ENCODE results near the gene STRIP2. TPM values are rescaled to one million over a fixed set of nuclear protein-coding genes. Genes with fewer than 3 reads are reported as not detected.
"Not testable (repeated sequence)": the region's sequence is repeated elsewhere in the genome, so short reads cannot be mapped to it uniquely, and the experiment has no call there.

Gene STRIP2
- total and polyA plus RNA-seq, 7 experiments from 2014 or later: 0.14 to 21.4 (median 0.27) TPM; not detected in 3

- ChIA-PET CTCF (interaction anchor here (7.2 kb wide), 1 partner anchor 100 kb away, joined by 67 read pairs; no protein-coding TSS in a partner anchor), POLR2A (no interaction called here)
- ATAC-seq (no peak), DNase-seq (no peak)
- H3K27ac ChIP-seq (ENCODE audit: low read depth, low read length): no peak overlapping the region
- no peaks in the 10 kb centered on the region for H3K9me3 ChIP-seq (ENCODE audit: control insufficient read depth in 2 of 3, low read length in 3 of 3)
- no peak overlapping the region for H3K4me3 ChIP-seq (ENCODE audit: low read length)
- H3K27me3 Mint-ChIP-seq: no peaks in the 10 kb centered on the region
- no peak overlapping the region for H3K4me3 Mint-ChIP-seq
- H3K4me1 ChIP-seq (ENCODE audit: control insufficient read depth in 2 of 2, insufficient read depth in 2 of 2, low read length in 2 of 2): no peaks in the 10 kb centered on the region
- no peaks in the 10 kb centered on the region for H3K27me3 ChIP-seq (ENCODE audit: control insufficient read depth in 2 of 2, insufficient read depth in 2 of 2, low read length in 2 of 2)
- H3K4me1 Mint-ChIP-seq: peaks cover 0 to 12% (median 0%) of the 10 kb centered on the region in 7 donors
- peak overlapping the region in 1 of 9 donors; percentile 13 for H3K27ac Mint-ChIP-seq
- intact Hi-C loops (cut with micrococcal nuclease): no loop called here
- no peaks in the 10 kb centered on the region for H3K36me3 Mint-ChIP-seq
- no peaks in the 10 kb centered on the region for H3K36me3 ChIP-seq (ENCODE audit: control insufficient read depth in 2 of 3, insufficient read depth in 3 of 3, low read length in 3 of 3)
- H3K9me3 Mint-ChIP-seq: no peaks in the 10 kb centered on the region
Observed at GRCh38 chr7:129468087-129468486, 33.9 kb downstream of the STRIP2 start.

GRCh38 chr7:129468547-129468946 lies 34.3 kb downstream of the STRIP2 start:
- ChIA-PET CTCF (interaction anchor here (0.6 to 7.2 kb wide), 2 partner anchors 12 to 100 kb away, joined by 5 to 67 read pairs; no protein-coding TSS in a partner anchor), POLR2A (no interaction called here)
- no peak overlapping the region for H3K27ac ChIP-seq (ENCODE audit: low read depth, low read length)
- Mint-ChIP-seq H3K36me3 (no peaks in the 10 kb centered on the region), H3K27ac (no peak overlapping the region), H3K9me3 (no peaks in the 10 kb centered on the region), H3K27me3 (no peaks in the 10 kb centered on the region), H3K4me1 (peaks cover 0 to 12% (median 0%) of the 10 kb centered on the region in 7 donors), H3K4me3 (no peak overlapping the region)
- DNase-seq (no peak), ATAC-seq (no peak)
- H3K9me3 ChIP-seq (ENCODE audit: control insufficient read depth in 2 of 3, low read length in 3 of 3): no peaks in the 10 kb centered on the region
- no peaks in the 10 kb centered on the region for H3K27me3 ChIP-seq (ENCODE audit: control insufficient read depth in 2 of 2, insufficient read depth in 2 of 2, low read length in 2 of 2)
- H3K4me1 ChIP-seq (ENCODE audit: control insufficient read depth in 2 of 2, insufficient read depth in 2 of 2, low read length in 2 of 2): no peaks in the 10 kb centered on the region
- H3K36me3 ChIP-seq (ENCODE audit: control insufficient read depth in 2 of 3, insufficient read depth in 3 of 3, low read length in 3 of 3): no peaks in the 10 kb centered on the region
- intact Hi-C loops (cut with micrococcal nuclease): no loop called here
- no peak overlapping the region for H3K4me3 ChIP-seq (ENCODE audit: low read length)

DNA sequence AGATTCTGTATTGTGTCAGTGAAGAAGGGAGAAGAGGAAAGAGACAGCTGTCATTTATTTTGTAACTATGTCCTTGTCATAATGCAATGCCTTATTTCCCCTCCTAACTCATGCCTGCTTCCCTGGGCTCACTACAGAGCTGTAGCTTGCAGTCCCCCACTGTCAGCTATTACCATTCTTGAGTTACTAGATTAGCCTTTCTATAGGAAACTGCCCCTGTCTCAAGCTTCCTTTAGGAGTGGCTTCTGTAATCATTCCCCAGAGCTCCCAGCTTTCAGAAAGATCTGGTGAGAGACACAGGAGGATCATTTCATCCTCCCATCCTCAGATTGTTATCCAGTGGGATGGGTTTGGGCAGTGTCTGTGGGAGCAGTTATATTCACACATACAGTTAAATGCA lies 35.7 kb downstream of the STRIP2 start:
- no peak for DNase-seq
- no peak for ATAC-seq
- POLR2A ChIA-PET: interaction anchor here (1.1 kb wide), 1 partner anchor 13 kb away, joined by 3 read pairs; no protein-coding TSS in a partner anchor
- Histone ChIP-seq H3K27ac (ENCODE audit: low read depth, low read length) (no peak overlapping the region), H3K9me3 (ENCODE audit: control insufficient read depth in 2 of 3, low read length in 3 of 3) (no peaks in the 10 kb centered on the region), H3K4me3 (ENCODE audit: low read length) (no peak overlapping the region), H3K27me3 (ENCODE audit: control insufficient read depth in 2 of 2, insufficient read depth in 2 of 2, low read length in 2 of 2) (no peaks in the 10 kb centered on the region), H3K36me3 (ENCODE audit: control insufficient read depth in 2 of 3, insufficient read depth in 3 of 3, low read length in 3 of 3) (no peaks in the 10 kb centered on the region), H3K4me1 (ENCODE audit: control insufficient read depth in 2 of 2, insufficient read depth in 2 of 2, low read length in 2 of 2) (no peaks in the 10 kb centered on the region)
- Mint-ChIP-seq H3K27me3 (no peaks in the 10 kb centered on the region), H3K27ac (peak overlapping the region in 1 of 9 donors; percentile 13), H3K4me1 (peaks cover 0 to 12% (median 0%) of the 10 kb centered on the region in 7 donors), H3K36me3 (peaks cover 0 to 2% (median 0%) of the 10 kb centered on the region in 5 donors), H3K9me3 (peaks cover 0 to 1% (median 0%) of the 10 kb centered on the region in 11 donors), H3K4me3 (no peak overlapping the region)
- intact Hi-C loops (cut with micrococcal nuclease): loop anchor here (5.0 to 10.0 kb wide), 2 partner anchors 542 to 545 kb away; no protein-coding TSS in a partner anchor
- CTCF ChIA-PET: interaction anchor here (1.1 to 7.2 kb wide), 4 partner anchors 101 to 303 kb away, joined by 3 to 67 read pairs (median 4); no protein-coding TSS in a partner anchor

DNA sequence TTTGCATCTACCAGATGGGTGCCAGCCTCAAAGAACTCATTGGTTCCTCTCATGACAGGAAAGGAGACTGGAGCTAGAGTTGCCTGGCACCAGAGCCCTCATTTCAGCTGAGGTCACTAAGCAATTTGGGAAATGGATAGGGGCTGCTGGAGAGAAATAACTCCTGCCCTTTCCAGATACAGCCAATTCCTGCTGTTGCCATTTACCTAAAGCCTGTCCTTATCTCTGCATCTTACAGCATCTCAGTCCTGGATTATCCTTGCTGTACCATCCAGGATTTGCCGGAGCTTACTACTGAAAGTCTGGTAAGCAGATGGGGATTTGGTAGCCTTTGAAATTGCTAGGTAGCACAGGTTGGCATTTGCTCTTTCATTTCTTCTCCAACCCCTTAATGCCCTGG lies 36.2 kb downstream of the STRIP2 start:
- ChIA-PET POLR2A (interaction anchor here (1.1 kb wide), 1 partner anchor 12 kb away, joined by 3 read pairs; no protein-coding TSS in a partner anchor), CTCF (interaction anchor here (1.1 to 7.2 kb wide), 4 partner anchors 102 to 304 kb away, joined by 3 to 67 read pairs (median 4); no protein-coding TSS in a partner anchor)
- Histone ChIP-seq H3K27me3 (ENCODE audit: control insufficient read depth in 2 of 2, insufficient read depth in 2 of 2, low read length in 2 of 2) (no peaks in the 10 kb centered on the region), H3K36me3 (ENCODE audit: control insufficient read depth in 2 of 3, insufficient read depth in 3 of 3, low read length in 3 of 3) (no peaks in the 10 kb centered on the region), H3K9me3 (ENCODE audit: control insufficient read depth in 2 of 3, low read length in 3 of 3) (no peaks in the 10 kb centered on the region), H3K4me1 (ENCODE audit: control insufficient read depth in 2 of 2, insufficient read depth in 2 of 2, low read length in 2 of 2) (no peaks in the 10 kb centered on the region), H3K4me3 (ENCODE audit: low read length) (no peak overlapping the region), H3K27ac (ENCODE audit: low read depth, low read length) (no peak overlapping the region)
- Mint-ChIP-seq H3K9me3 (peaks cover 0 to 5% (median 0%) of the 10 kb centered on the region in 11 donors), H3K27ac (peak overlapping the region in 1 of 9 donors; percentile 13), H3K4me3 (no peak overlapping the region), H3K27me3 (no peaks in the 10 kb centered on the region), H3K4me1 (peaks cover 0 to 12% (median 0%) of the 10 kb centered on the region in 7 donors), H3K36me3 (peaks cover 0 to 4% (median 0%) of the 10 kb centered on the region in 5 donors)
- intact Hi-C loops (cut with micrococcal nuclease): loop anchor here (5.0 to 10.0 kb wide), 2 partner anchors 542 to 544 kb away; no protein-coding TSS in a partner anchor
- ATAC-seq (no peak), DNase-seq (no peak)

GRCh38 chr7:129471402-129471827 lies 37.2 kb downstream of the STRIP2 start:
- Histone ChIP-seq H3K4me3 (ENCODE audit: low read length) (no peak overlapping the region), H3K27ac (ENCODE audit: low read depth, low read length) (no peak overlapping the region), H3K9me3 (ENCODE audit: control insufficient read depth in 2 of 3, low read length in 3 of 3) (no peaks in the 10 kb centered on the region), H3K36me3 (ENCODE audit: control insufficient read depth in 2 of 3, insufficient read depth in 3 of 3, low read length in 3 of 3) (no peaks in the 10 kb centered on the region), H3K4me1 (ENCODE audit: control insufficient read depth in 2 of 2, insufficient read depth in 2 of 2, low read length in 2 of 2) (no peaks in the 10 kb centered on the region), H3K27me3 (ENCODE audit: control insufficient read depth in 2 of 2, insufficient read depth in 2 of 2, low read length in 2 of 2) (no peaks in the 10 kb centered on the region)
- H3K36me3 Mint-ChIP-seq: peaks cover 0 to 6% (median 0%) of the 10 kb centered on the region in 5 donors
- no peak overlapping the region for H3K4me3 Mint-ChIP-seq
- H3K27me3 Mint-ChIP-seq: no peaks in the 10 kb centered on the region
- ChIA-PET CTCF (interaction anchor here (0.7 to 7.2 kb wide), 13 partner anchors 8 to 253 kb away, joined by 3 to 67 read pairs (median 3); partner anchors contain the start of gene STRIP2), POLR2A (interaction anchor here (0.6 to 1.1 kb wide), 2 partner anchors 11 to 128 kb away, joined by 3 read pairs; no protein-coding TSS in a partner anchor)
- no peak overlapping the region for H3K27ac Mint-ChIP-seq
- DNase-seq (no peak), ATAC-seq (no peak)
- H3K4me1 Mint-ChIP-seq: peaks cover 0 to 12% (median 0%) of the 10 kb centered on the region in 7 donors
- intact Hi-C loops (cut with micrococcal nuclease): loop anchor here (5.0 to 10.0 kb wide), 2 partner anchors 541 to 543 kb away; no protein-coding TSS in a partner anchor
- H3K9me3 Mint-ChIP-seq: peaks cover 0 to 5% (median 0%) of the 10 kb centered on the region in 11 donors

GRCh38 chr7:129475931-129476330 lies 41.7 kb downstream of the STRIP2 start:
- CTCF ChIA-PET; H3K27ac Mint-ChIP-seq; ATAC-seq; H3K27me3 Mint-ChIP-seq; H3K4me1 Mint-ChIP-seq; H3K27me3 ChIP-seq (ENCODE audit: control insufficient read depth in 2 of 2, insufficient read depth in 2 of 2, low read length in 2 of 2); H3K9me3 ChIP-seq (ENCODE audit: control insufficient read depth in 2 of 3, low read length in 3 of 3); H3K4me3 ChIP-seq (ENCODE audit: low read length); H3K9me3 Mint-ChIP-seq; H3K4me3 Mint-ChIP-seq; POLR2A ChIA-PET; H3K36me3 ChIP-seq (ENCODE audit: control insufficient read depth in 2 of 3, insufficient read depth in 3 of 3, low read length in 3 of 3); H3K4me1 ChIP-seq (ENCODE audit: control insufficient read depth in 2 of 2, insufficient read depth in 2 of 2, low read length in 2 of 2); DNase-seq; H3K27ac ChIP-seq (ENCODE audit: low read depth, low read length): not testable (repeated sequence)
- intact Hi-C loops (cut with micrococcal nuclease): loop anchor here in 1 of 2 donors (10.0 kb wide), 1 partner anchor 539 kb away; no protein-coding TSS in a partner anchor
- H3K36me3 Mint-ChIP-seq: peaks cover 0 to 10% (median 0%) of the 10 kb centered on the region in 5 donors
